Loucy (cell line): ENCODE data around the gene HAO2.

Experiments used
- H2AFZ ChIP-seq: fragments of 200-600 bp; sonication (generic); 2 replicates; pipeline ENCODE4 v1.6.0; 2016; ENCODE audit warnings: antibody characterized with exemption, mild to moderate bottlenecking, low read length, moderate library complexity
- H3F3A ChIP-seq: fragments of 200-600 bp; 2 replicates; pipeline ENCODE4 v1.6.0; 2016; ENCODE audit warnings: antibody characterized with exemption, low read depth, mild to moderate bottlenecking
- H3K27me3 ChIP-seq: fragments of 200-600 bp; sonication (generic); 2 replicates; pipeline ENCODE4 v1.6.1; 2014; ENCODE audit warnings: low read length, mild to moderate bottlenecking; ENCODE audit not compliant: insufficient read depth, poor library complexity, severe bottlenecking
- H3K36me3 ChIP-seq: fragments of 200-600 bp; sonication (generic); 2 replicates; pipeline ENCODE4 v1.6.1; 2016; ENCODE audit warnings: low read length; ENCODE audit not compliant: insufficient read depth
- H3K4me1 ChIP-seq: fragments of 200-600 bp; sonication (generic); 2 replicates; pipeline ENCODE4 v1.5.1; 2014; ENCODE audit warnings: low read length, mild to moderate bottlenecking; ENCODE audit not compliant: insufficient read depth, poor library complexity, severe bottlenecking
- H3K4me2 ChIP-seq: fragments of 200-600 bp; sonication (generic); 2 replicates; pipeline ENCODE4 v1.6.0; 2014; ENCODE audit warnings: antibody characterized with exemption, low read length, low read depth, mild to moderate bottlenecking; ENCODE audit not compliant: poor library complexity, severe bottlenecking
- H3K4me3 ChIP-seq: fragments of 200-600 bp; sonication (generic); 2 replicates; pipeline ENCODE4 v1.5.1; 2014; ENCODE audit warnings: low read length, mild to moderate bottlenecking, mixed read lengths; ENCODE audit not compliant: poor library complexity, severe bottlenecking
- H3K79me2 ChIP-seq: fragments of 200-600 bp; sonication (generic); 2 replicates; pipeline ENCODE4 v1.6.1; 2014; ENCODE audit warnings: low read length; ENCODE audit not compliant: insufficient read depth
- H3K9ac ChIP-seq: fragments of 200-600 bp; sonication (generic); 2 replicates; pipeline ENCODE4 v1.6.0; 2014; ENCODE audit warnings: mild to moderate bottlenecking, low read depth, low read length, moderate library complexity; ENCODE audit not compliant: poor library complexity, severe bottlenecking
- H3K9me2 ChIP-seq: fragments of 200-600 bp; sonication (generic); replicated peaks from 2 replicates; pipeline ENCODE4 v1.6.1; 2016; ENCODE audit warnings: low read depth, low read length, mixed read lengths
- H3K9me3 ChIP-seq: fragments of 200-600 bp; sonication (generic); 2 replicates; pipeline ENCODE4 v1.6.1; 2014; ENCODE audit warnings: mild to moderate bottlenecking, antibody characterized with exemption, low read length, low read depth; ENCODE audit not compliant: insufficient read depth
- H4K20me1 ChIP-seq: fragments of 200-600 bp; sonication (generic); 2 replicates; pipeline ENCODE4 v1.6.0; 2014; ENCODE audit warnings: antibody characterized with exemption, low read length, mild to moderate bottlenecking; ENCODE audit not compliant: insufficient read depth, poor library complexity, severe bottlenecking
- CTCF ChIP-seq: fragments of 200-600 bp; sonication (generic); conservative IDR thresholded peaks from 2 replicates; pipeline ENCODE4 v1.5.1; 2014; ENCODE audit warnings: mild to moderate bottlenecking, antibody characterized with exemption, low read length
- EZH2phosphoT487 ChIP-seq: fragments of 200-600 bp; IDR thresholded peaks from 2 replicates; pipeline ENCODE4 v1.6.1; 2018; ENCODE audit warnings: antibody characterized with exemption, mild to moderate bottlenecking, moderate library complexity, borderline replicate concordance

Gene HAO2

GRCh38 chr1:119330466-119331189, 38.0 kb upstream of the HAO2 start:
- H4K20me1 ChIP-seq, result no peaks in the 10 kb centered on the region
- no peak overlapping the region for H3K9ac ChIP-seq
- TF ChIP-seq CTCF (no peak), EZH2phosphoT487 (no peak)
- no peaks in the 10 kb centered on the region for H3K9me2 ChIP-seq
- H3K79me2 ChIP-seq, result no peaks in the 10 kb centered on the region
- H3K9me3 ChIP-seq, result no peaks in the 10 kb centered on the region
- H2AFZ ChIP-seq, result no peak overlapping the region
- no peaks in the 10 kb centered on the region for H3F3A ChIP-seq
- H3K36me3 ChIP-seq, result no peaks in the 10 kb centered on the region
- no peak overlapping the region for H3K4me3 ChIP-seq
- no peaks in the 10 kb centered on the region for H3K27me3 ChIP-seq
- peaks cover 8% of the 10 kb centered on the region for H3K4me1 ChIP-seq
- no peak overlapping the region for H3K4me2 ChIP-seq

GRCh38 chr1:119331190-119331515, 37.4 kb upstream of the HAO2 start:
- Histone ChIP-seq H3F3A (no peaks in the 10 kb centered on the region), H3K4me2 (no peak overlapping the region), H3K9ac (no peak overlapping the region), H3K79me2 (no peaks in the 10 kb centered on the region), H3K36me3 (no peaks in the 10 kb centered on the region), H3K9me2 (no peaks in the 10 kb centered on the region), H2AFZ (no peak overlapping the region), H3K4me3 (no peak overlapping the region), H3K27me3 (no peaks in the 10 kb centered on the region), H4K20me1 (no peaks in the 10 kb centered on the region), H3K4me1 (peaks cover 8% of the 10 kb centered on the region), H3K9me3 (no peaks in the 10 kb centered on the region)
- TF ChIP-seq CTCF, result no peak
- TF ChIP-seq EZH2phosphoT487, result no peak

GRCh38 chr1:119331915-119332314, 36.7 kb upstream of the HAO2 start:
- Histone ChIP-seq H3K4me3 (no peak overlapping the region), H3K36me3 (no peaks in the 10 kb centered on the region), H3K9me2 (no peaks in the 10 kb centered on the region), H3K4me1 (peaks cover 6% of the 10 kb centered on the region), H3K9me3 (no peaks in the 10 kb centered on the region), H3F3A (no peaks in the 10 kb centered on the region), H3K79me2 (no peaks in the 10 kb centered on the region), H3K27me3 (peaks cover 5% of the 10 kb centered on the region), H4K20me1 (no peaks in the 10 kb centered on the region), H3K9ac (no peak overlapping the region), H3K4me2 (no peak overlapping the region), H2AFZ (no peak overlapping the region)
- no peak for TF ChIP-seq EZH2phosphoT487
- TF ChIP-seq CTCF, result no peak
